GM18499 (cell line): Measurements from ENCODE around the gene KCNT2.

ENCODE experiments used
- ATAC-seq: cut with Tn5 transposase; IDR thresholded peaks from one replicate; pipeline ENCODE4 v1.9.1; 2021; ENCODE audit warnings: moderate number of reproducible peaks; ENCODE audit not compliant: insufficient read depth, unreplicated experiment

KCNT2 gene

DNA sequence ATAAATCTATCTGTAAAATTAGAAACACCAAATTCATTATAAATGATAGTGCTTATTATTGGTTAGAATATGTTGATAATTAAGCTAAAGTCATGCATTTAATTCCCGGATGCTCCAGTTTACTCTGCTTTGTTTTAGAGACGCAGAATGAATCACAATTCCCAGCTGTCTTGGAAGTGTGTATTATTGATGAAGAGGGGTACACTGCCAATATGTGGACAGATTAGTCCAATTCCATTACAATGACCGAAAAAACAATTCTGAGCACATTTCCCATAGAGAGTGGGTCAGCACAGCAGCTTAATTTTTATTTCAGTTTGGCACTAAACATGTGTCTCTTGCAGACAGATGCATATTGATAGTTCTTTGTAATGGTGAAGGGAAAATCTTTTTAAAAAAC is 146.7 kb downstream of the KCNT2 start:
- no peak for ATAC-seq

DNA sequence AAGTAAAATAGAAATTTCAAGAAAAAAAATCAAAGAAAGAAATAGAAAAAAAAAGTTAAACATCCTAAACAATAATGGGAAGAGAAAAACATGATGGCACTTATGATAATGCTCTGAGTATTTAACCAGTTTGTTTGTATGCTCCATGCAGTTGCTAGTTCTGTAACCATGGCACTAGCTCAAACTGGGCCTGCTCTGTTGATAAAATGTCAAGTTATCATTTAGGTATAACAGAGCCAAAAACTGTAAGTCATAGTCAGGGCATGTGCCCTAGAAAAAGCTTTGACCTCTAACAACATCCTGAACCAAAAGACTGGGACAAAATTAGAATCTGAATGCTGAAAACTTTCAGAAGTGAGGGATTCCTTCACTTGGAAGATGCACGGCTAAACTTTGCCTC is 148.9 kb downstream of the KCNT2 start:
- ATAC-seq: no peak

DNA sequence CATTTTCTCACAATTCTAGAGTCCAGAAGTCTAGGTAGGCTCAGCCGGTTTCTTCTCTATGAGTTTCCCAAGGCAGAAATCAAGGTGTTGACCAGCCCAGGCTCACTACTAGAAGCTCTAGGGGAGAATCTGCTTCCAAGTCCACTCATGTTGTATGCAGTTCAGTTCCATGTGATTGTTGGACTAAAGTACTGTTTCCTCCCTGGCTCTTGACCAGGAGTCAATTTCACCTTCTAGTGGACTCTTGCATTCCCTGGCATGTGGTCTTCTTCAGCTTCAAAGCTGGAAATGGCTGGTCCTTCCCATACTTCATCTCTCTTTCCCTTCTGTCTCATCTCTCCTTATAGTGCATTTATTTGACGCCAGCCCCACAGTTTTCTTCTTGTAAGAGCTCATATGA is 153.4 kb downstream of the KCNT2 start:
- no peak for ATAC-seq

DNA sequence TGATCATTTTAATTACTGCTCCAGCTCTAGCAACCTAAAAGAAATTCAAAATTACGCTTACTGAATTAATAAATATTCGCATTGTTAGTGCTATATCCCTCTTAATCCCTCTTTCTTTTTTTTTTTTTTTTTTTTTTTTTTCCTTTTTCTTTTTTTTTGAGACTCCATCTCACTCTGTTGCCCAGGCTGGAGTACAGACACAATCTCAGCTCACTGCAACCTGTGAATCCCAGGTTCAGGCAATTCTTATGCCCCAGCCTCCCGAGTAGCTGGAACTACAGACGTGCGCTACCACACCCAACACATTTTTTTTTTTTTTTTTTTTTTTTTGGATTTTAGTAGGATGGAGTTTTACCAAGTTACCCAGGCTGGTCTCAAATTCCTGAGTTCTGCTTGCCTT is 157.1 kb downstream of the KCNT2 start:
- no peak for ATAC-seq

DNA sequence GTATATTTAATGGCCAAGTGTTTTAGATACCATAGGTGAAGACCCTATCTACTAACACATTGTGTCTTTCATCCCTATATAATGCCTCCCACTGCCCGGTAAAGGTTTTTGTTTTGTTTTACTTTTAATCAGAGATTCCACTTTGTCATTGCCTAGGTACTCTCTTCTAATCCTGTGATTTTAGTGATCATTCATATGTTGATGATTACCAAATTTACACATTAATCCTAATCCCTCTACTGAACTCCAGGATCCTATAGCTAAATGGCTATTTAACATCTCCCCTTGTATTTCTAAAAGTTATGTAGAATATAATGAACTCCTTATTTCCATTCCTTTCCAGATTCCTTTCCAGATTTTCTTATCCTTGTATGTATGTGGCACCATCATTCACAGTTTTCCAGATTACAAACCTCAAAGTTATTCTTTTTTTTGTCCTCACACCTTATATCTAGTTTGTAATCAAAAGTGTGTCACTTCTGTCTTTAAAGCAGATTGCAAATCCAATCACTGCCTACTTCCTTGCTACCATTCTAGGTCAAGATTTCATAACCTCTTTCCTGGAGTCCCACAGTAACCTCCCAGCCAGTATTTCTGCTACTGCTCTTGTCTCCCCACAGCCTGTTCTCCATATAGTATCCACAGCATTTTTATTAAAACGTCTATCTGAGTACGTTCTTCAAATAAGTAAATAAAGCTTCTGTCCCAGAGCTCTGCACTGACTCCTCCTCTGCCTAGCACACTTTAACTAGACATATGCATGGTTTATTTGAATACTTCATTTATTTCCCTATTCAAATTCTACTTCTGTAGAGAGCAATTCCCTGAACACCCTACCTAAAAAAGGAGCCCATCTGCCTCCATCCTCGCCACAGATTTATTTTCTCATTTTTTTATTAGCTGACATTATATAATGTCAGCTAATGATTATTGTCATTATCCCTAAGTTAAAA is 157.8 kb downstream of the KCNT2 start:
- ATAC-seq: no peak

DNA sequence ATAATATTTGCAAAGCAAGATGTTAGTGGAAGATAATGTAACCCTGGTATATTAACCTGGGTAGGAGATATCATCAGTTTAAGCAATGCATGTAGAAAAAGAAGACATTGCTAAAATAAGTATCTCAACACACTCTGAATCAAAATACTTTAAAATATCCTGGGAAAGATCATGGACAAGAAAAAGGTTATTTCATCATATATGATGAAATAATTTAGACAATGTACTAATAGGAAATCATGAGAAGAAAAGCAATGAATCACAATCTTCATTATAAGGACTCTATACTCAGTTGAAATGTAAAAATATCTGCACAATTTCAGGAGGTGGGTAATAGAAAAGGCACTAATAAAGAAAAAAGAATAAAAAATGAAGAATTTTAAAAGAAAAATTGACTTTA is 158.8 kb downstream of the KCNT2 start:
- ATAC-seq: no peak

DNA sequence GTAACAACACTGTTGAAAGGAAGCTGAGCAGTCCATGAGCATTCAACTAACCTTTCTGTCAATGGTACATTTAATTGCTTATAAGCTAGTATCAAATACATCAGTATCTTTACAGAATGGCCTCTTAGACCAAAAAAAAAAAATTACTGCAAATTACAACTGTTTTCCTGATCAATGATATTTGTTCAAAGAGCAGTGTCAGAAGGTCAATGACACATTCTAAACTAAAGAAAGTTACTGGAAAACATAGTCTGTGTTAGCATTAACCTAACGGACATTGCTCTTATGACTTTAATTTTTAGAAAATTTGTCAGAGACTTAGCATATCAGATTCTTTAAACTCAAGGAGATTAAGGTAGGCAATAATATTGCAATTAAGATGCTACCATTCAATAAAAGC is 162.5 kb downstream of the KCNT2 start:
- no peak for ATAC-seq

DNA sequence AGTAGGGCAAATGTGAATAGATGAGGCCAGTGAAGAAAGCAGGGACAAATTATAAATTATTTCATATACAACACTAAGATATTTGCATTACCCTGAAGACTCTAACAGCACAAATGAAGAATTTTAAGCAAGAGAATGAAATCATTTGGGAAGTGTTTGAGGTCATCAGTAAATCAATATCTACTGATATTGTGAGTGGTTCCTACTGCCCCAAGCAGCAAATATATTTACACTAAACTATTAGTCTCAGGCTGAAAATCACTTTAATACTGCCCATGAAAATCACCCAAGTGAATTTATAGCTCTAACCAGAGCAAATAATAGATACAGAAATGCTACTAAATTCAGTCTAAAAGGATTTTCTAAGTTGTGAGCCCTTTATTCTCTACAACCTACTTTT is 163.6 kb downstream of the KCNT2 start:
- ATAC-seq: no peak

DNA sequence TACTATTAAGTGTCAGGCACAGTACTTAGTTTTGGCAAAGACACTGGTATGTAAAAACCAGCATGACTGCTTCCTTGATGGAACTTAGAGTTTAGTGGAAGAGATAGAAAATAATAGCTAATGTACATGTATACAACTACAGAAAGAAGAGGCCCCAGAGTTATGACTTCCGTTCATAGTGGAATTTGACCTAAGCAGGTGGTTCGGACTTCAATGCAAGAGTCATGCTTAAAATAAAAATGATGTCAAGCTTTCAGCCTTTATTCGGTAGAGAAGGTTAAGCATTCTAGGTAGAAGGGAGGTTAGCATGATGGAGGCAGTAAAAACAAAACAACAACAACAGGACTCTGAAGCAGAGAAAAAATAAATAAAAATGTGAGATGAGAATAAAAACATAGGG is 165.9 kb downstream of the KCNT2 start:
- no peak for ATAC-seq

DNA sequence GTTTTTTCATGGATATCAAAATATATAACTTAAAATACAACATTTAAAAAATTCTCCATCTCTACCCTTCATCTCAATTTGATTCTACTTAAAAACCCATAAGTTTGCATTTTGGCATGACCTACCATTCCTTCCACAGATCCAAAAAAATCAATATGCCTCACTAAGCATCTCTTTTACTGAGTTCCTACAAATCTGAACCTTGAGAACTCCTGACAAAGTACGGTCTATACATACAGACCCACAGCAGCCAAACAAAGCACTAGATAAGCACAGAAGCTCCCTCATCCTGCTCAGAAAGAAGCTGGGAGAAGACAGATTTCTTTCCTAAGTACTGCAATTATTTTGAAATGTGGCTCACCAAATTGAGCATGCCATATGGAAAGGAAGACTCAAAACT is 167.5 kb downstream of the KCNT2 start:
- no peak for ATAC-seq

DNA sequence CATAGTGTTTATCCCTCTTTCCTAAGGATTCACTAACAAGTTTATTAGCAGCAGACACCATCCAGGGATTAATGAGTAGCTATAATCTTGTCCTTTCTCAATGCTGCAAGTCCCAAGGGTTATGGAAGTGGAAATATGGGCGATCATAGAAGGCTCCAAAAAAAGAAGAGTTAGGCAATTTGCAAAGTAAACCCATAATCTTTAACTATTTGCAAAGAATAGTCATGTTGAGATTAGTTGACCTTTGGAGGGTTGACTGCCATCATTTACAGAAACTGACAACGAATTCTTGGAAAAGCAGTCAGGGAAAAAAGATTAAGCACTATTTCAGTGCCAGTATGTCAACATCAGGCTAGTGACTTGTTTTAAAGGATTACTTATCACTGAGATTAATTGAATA is 169.9 kb downstream of the KCNT2 start:
- ATAC-seq: no peak

DNA sequence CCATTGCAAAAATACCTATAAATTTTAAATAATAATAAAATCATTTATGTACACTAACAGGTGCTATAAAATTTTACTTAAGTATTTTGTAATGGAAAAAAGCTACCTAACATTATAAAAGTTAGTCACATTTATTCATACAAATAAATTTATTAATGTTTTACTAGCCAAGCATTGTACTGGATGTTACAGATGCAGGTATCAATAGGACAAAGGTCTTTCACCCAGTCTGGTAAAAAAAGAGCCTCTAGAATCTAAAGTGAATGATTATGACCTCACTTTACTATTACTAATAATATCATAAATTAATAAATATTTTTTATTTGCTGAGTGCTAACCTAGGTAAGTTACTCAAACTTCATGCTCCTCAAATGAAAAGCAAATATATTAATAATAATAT is 170.6 kb downstream of the KCNT2 start:
- no peak for ATAC-seq

DNA sequence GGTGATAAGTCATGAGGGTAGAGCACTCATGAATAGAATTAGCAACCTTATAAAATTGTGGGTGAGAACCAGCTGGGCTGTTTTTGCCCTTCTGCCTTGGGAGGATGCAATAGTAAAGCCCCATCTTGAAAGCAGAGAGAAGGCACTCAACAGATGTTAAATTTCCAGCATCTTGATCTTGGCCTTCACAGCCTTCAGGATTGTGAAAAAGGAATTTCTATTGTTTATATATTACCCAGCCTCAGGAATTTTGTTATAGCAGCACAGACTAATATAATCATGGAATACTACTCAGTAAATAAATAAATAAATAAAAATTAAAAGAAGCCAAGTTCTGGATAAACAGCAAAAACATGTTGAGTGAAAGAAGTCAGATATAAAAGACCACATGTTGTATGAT is 175.2 kb downstream of the KCNT2 start:
- ATAC-seq: no peak

DNA sequence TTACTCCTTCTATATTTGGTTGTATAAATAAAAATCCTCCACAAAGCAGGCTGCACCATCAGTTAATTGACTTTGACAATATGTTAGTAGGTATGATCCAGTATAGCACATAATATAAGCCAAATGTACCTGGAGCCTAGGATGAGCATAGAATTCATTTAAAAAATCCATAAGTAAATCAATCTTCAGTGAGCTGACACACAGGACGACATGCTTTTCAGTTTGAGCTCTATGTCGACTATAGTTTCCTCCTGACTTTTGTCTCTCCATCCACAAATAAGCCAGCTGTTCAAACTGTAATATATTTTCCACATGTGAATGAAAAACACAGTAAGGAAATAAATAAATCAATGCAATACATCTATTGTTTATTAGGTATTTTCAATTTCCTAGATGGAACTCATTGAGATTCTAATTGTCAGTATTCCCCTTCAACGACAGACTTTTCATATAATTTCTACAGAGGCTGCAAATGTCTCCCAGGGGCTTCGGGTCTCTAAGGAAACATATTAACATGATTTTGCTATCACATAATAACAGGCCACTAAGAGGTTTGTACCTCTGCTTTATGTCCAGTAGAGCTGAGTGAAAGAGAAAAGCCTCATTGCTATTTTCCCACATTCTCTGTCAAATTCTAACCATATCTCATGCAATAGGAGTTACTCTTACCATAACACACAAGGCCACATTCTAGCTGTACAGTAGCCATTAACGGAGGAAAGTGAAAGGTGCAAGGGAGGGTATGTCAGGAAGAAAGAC is 180.1 kb downstream of the KCNT2 start:
- no peak for ATAC-seq

DNA sequence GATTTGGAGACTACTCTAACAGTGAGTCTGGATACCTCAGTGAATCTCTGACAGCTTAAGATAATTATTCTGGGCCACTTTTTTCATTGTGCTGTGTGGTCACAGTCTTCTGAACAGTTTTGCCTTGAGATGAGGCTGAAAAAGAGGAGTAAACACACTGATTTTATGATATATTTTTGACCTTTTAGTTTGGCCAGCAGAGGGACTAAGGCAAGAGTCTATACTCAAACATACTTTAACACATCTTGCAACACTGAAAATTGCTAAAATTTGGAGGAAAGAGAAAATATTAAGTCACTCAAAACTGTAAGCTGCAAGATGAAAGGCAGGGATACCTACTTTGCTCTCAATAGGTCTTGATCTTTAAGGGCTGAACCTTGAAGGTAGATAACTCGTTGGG is 182.7 kb downstream of the KCNT2 start:
- ATAC-seq: no peak

DNA sequence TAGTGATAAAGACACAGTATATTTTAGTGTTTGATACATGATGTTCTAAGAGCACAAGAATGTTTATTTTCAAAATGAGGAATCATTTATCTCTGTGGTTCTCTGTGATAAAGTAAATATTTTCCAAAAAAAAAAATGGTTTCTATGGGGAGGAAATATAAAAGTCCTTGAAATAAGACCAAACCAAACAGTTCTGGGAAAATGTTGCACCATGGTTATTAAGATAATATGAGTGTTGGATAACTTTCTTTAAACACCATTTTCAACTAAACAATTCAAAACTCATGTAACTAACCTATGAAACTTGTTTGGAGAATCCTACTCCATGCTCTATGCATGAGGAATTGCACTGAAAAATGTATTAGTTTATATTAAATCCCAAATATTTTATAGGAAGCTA is 184.6 kb downstream of the KCNT2 start:
- ATAC-seq: no peak

DNA sequence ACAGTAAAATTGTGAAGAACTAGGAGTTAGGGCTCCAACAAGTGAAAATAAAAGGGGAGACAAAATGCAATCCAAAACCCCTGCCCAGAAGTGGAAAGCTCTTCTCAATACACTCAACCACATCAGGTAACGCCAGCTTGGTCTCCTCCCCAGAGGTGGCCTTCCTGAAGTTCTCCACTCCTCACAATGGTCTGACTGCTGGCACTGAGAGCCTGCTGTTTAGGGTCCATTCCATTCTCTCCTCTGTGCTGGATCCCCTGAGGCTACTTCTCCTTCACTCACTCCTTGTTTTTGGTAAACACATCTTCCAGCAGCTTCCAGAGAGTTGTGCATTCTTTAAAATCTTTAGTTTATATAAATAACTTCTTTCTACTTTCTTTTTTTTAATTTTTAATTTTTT is 189.5 kb downstream of the KCNT2 start:
- no peak for ATAC-seq

DNA sequence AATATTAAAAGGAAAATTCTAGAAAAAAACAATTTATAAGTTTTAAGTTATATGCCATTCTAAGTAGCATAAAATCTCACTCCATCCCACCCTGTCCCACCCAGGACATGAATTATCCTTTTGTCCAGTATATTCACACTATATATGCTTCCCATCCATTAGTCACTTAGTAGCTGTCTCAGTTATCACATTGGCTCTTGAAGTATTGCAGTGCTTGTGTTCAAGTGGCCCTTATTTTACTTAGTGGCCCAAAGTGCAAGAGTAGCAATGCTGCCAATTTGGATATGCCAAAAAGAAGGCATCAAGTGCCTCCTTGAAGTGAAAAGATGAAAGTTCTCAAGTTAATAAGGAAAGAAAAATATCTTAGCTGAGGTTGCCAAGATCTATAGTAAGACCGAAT is 192.3 kb downstream of the KCNT2 start:
- no peak for ATAC-seq

DNA sequence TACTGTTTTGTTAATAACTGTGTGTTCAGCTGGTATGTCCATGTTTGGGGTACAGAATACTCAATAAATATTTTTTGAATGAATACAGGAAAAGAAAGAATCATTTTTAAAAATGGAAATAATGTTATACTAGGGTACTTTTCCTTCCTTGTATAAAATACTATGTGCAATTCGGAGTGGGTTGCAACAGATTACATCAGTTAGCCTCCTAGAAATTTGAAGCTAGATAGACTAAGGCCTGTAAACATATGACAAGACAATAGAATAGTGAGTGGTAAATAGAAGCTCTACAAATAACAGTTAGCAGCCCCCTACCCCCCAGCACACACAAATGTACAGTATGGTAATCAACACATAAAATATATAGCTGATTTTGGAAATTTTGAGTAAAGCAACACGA is 195.9 kb downstream of the KCNT2 start:
- ATAC-seq: no peak

DNA sequence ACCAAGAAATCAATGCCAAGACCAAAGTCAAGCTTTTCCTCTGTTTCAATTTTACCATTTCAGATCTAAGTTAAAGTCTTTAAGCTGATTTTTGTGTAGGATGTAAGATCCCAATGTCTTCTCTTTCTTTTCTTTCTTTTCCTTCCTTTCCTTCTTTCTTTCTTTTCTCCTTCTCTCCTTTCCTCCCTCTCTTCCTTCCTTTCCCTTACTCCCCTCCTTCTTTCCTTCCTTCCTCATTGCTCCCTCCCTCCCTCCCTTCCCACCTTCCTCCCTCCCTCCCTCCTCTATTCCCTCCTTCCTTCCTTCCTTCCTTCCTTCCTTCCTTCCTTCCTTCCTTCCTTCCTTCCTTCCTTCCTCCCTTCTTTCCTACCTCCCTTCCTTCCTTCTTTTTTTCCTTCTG is 197.5 kb downstream of the KCNT2 start:
- ATAC-seq: no peak

DNA sequence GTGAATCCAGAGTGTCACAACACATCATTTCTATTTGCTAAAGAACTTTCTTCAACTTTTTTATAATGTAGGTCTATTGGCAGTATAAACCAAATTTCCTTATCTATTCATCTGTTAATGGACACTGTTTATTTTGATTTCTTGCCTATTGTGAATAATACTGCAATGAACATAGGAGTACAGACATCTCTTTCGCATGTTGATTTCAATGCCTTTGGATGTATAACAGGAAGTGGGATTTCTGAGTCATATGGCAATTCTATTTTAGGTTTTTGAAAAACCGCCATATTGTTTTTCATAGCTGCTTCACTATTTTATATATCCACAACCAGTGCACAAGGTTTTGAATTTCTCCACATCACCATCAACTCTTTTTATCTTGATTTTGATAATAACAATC is 198.7 kb downstream of the KCNT2 start:
- ATAC-seq: no peak
